Measurements from ENCODE around the gene CCS.
A peak's percentile ranks its signal among the peaks of the same experiment; 100 is the strongest.
"Not testable (repeated sequence)": the region's sequence is repeated elsewhere in the genome, so short reads cannot be mapped to it uniquely, and the experiment has no call there.

The CCS gene

DNA sequence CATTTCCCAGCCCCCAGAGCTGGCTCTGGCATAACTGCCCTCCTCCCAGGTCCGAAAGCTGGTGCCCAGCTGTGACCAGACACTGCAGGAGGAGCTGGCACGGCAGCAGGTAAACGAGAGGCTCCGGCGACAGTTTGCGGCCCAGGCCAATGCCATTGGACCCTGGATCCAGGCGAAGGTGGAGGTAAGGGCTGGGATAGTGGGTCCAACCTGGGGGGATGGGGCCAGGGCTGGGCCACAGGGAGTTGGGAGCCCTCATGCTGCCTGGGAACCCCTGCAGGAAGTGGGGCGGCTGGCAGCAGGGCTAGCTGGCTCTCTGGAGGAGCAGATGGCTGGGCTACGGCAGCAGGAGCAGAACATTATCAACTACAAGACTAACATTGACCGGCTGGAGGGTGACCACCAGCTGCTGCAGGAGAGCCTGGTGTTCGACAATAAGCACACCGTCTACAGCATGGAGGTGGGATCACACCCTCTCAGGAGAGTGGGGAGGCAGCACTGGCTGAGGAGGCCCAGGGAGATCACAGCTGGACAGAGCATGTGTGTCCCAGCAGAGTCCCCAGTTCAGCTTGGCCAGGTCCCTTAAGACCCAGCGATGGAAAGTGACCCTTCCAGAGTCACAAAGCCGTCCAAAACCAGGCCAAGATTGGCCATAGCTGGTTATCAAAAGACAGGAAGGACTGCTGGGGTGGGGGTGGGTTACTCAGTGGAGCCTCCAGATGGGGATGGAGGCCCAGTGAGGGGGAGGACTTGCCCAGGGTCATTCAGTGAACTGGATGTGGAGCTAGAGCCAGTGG, 31.6 kb upstream of the CCS start:
- no peak for DNase-seq (ENCODE audit: low read depth in 2 of 2, low spot score in 1 of 2)

DNA sequence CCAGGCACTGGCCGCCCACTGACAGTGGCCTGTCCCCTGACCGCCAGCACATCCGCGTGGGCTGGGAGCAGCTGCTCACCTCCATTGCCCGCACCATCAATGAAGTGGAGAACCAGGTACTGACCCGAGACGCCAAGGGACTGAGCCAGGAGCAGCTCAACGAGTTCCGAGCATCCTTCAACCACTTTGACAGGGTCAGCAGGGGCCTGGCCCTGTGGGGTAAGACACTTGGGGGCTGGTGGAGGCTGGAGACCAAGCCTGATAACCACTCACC, 31.1 kb upstream of the CCS start:
- no peak for DNase-seq (ENCODE audit: low read depth in 2 of 2, low spot score in 1 of 2)

DNA sequence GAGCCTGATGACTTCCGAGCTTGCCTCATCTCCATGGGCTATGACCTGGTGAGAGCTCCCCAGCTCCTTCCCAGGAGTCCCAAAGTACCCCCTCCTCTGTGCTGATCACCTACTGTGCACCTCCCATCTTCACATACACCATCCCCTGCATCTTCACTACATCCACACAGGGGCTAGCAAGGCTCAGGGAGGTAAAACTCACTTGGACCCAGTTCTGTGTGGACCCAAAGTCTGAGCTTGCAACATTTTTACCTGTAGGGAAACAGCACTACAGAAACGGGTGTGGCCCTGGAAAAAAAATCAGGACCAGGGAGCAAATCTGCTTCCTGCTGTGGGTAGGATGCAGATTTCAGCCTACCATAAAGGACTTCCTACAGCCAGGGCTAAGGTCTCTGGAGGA, 30.7 kb upstream of the CCS start:
- DNase-seq (ENCODE audit: low read depth in 2 of 2, low spot score in 1 of 2) = no peak

DNA sequence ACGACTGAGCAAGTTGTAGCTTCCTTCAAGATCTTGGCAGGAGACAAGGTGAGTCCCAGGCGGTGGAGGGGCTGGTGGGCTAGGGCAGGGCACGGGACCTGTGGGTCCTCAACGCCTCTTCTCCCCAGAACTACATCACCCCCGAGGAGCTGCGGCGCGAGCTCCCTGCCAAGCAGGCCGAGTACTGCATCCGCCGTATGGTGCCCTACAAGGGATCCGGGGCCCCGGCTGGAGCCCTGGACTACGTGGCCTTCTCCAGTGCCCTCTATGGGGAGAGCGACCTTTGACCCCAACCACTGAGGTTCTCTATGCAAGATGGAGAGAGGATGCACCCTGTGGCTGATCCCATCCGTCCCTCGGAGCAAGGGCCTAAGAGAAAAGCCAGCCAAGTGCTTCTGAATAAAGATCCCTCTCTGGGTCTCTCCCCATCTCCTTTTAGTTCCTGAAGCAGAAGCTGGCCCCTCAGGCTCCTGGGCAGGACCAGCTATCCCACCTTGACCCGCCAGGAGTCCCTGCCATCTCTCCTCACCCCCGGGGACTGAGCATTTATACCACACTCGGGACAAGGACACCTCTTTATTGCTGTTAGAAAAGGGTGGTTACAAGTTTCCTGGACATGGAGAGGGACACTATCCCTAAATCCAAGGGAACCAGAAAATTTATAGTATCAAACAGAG, 29.9 kb upstream of the CCS start:
- no peak for DNase-seq (ENCODE audit: low read depth in 2 of 2, low spot score in 1 of 2)

DNA sequence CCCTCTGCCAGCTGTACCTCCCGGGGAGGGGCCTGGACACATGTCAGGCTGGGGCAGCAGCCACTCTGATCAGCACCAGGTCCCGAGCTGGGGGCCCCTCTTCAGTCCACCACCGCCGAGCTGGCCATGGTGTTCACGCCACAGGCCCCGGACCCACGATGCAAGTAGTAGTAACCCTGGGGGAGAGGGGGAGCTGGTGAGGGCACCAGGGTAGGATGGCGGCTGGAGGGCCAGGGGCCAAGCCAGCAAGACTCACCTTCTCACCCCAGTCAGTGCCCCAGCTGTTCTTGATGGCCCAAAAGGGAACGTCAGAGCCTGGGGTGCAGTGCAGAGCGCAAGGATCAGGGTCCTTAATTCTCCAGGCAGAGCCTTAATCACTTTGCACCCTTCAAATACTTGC, 29.2 kb upstream of the CCS start:
- DNase-seq (ENCODE audit: low read depth in 2 of 2, low spot score in 1 of 2) = no peak

DNA sequence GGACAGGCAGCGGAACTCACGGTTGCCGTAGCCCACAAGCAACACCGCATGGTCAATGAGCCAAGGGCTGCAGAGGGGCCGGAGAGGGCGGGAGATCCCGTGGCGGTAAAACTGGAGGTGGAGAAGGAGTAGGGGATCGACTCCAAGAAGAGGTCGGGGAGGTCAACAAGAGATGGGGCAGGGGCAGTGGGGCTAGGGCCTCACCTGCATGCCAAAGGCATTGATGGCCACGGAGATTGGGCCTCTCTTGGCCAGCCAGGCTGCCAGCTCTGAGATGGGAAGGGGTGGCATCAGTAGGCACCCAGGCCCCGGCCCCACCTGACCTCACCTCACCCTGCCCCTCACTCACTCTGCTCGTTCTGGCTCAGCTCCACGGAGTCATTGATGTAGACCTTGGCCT, 28.4 kb upstream of the CCS start:
- DNase-seq (ENCODE audit: low read depth in 2 of 2, low spot score in 1 of 2) = no peak

DNA sequence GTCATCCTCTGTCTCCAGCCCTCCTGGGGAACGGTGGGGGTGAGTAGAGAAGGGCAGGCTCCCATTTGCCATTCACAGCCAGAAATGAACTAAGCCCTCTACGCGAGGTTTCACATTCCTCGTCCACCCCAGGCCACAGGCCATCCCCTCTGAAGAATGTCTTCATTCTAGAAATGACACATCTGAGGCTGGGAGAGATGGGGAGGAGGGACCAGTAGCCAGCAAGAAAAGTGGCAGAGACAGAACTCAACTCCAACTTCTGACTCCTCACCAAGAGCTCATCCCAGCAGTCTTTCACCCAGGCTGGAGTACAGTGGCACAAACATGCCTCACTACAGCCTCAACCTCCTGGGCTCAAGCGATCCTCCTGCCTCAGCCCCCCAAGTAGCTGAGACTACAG, 28.0 kb upstream of the CCS start:
- DNase-seq (ENCODE audit: low read depth in 2 of 2, low spot score in 1 of 2) = no peak

DNA sequence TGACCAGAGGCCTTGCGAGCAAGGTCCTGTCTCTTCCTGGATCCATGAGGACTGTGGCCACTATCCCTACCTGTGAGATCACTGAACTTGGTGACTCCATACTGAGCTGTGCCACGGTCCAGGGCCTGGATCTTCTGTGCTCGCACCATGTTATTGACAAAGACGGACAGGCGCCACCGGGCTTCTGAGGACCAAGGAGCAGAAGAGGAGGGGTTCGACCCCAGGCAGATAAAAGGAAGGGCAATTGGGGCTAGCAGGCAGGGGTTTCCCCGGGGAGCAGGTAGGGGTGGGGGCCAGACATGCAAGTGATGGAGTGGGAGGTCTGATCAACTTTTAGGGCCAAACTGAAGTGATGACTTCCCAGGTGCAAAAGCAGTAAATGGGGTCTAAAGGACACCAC, 26.8 kb upstream of the CCS start:
- no peak for DNase-seq (ENCODE audit: low read depth in 2 of 2, low spot score in 1 of 2)

DNA sequence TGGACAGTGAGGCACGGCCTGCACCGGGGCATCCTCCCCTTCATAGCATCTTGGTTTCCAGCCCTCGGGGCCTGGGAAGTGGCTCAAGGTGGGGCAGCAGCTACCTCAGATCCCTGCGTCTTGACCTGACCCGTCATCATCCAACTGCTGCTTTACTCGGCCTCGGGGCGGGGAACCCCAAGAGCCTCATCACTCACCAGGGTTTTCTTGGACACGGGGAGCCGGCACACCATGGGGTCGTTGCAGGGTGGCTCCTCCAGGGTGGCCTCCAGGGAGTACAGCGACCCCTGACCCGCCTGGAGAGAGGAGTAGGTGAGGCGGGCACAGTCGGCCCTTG, 25.2 kb upstream of the CCS start:
- DNase-seq (ENCODE audit: low read depth in 2 of 2, low spot score in 1 of 2) = no peak

DNA sequence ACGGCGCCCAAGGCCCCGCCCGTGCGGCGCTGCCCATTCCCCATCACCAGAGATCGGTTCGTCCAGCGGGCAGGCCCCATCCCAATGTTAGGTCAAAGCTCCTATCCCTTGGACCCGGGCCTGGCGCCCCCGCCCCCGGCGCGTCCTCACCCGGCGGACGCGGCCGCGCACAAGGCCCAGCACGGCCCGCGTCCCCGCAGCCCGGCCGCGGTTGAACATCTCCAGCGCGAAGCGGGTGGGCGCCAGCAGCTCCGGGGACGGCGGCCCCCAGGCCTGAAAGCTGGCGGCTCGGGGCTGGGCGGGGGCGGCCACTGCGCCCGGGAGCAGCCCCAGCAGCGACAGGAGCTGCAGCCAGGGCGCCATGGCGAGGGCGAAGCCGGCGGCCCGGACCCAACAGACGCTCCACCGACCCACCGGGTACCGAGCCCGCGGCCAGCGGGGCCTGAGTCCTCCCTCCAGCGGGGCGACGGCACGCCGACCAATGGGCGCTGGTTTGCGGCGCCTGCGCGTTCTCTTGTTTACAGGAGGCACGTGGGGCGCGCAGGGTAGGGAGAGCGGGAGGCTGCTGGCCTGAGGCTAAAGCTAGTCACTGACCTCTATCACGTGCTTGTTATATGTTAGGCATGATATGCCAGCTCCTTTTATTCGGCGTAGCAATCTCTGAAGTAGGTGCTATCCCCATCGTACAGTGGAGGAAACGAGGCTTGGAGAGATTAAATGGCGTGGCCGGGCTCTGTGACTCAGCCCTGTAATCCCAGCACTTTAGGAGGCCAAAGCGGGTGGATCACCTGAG, 24.7 kb upstream of the CCS start, which contains the start of gene CTSF:
CTSF (minus strand) TSS at position 483 of the 793 bp plus-strand sequence; CDS start at position 363, 120 bp downstream.
- peak; percentile 41 to 50 for DNase-seq (ENCODE audit: low read depth in 2 of 2, low spot score in 1 of 2)

DNA sequence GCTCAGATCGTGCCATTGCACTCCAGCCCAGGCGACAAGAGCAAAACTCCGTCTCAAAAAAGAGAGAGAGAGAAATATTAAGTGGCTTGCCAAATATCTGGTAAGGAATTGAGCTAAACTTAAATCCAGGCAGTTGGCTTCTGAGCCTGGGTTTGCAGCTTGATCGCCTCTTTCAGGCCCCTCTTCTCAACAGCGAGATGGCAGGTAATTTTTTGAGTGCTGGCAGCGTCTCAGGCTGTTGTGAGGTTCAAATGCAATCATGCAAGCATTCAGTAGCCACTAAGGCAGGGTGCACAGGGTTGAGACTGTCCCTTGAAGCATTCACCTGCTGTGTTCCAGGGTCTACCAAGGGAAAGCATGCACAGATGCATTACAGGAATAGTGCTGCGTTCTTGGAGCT, 23.9 kb upstream of the CCS start:
- no peak for DNase-seq (ENCODE audit: low read depth in 2 of 2, low spot score in 1 of 2)

DNA sequence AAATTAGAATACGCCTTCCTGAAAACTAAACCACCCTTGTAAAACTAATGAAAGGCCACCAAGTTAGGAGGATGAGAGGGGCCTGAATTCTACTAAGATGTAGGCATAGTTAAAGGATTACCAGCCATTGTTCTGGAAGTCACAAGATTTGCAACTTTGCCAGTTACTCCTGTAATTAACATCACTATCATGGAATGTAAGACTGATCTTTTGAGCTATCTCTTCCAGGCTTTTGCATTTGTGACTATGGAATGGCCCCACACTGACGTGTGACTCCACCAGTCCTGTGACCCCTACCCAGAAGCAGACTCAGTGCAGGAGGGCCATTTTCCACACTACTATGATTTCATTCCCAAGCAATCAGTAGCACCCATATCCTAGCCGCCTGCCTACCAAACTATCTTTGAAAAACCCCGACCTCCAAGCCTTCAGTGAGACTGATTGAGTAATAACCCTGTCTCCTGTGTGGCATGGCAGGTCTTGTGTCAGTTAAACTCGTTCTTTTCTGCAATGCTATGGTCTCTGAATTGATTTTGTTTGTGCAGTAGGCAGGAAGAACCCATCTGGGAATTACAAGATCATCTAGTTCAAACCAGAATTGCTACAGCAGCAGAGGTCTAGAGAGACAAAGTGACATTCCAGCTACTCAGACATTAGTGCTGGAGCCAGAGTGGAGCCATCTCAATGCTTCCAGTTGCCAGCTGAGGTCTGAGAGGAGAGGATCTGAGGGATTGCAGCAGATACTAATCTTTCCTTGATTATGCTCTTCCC, 22.7 kb upstream of the CCS start:
- DNase-seq (ENCODE audit: low read depth in 2 of 2, low spot score in 1 of 2) = no peak

DNA sequence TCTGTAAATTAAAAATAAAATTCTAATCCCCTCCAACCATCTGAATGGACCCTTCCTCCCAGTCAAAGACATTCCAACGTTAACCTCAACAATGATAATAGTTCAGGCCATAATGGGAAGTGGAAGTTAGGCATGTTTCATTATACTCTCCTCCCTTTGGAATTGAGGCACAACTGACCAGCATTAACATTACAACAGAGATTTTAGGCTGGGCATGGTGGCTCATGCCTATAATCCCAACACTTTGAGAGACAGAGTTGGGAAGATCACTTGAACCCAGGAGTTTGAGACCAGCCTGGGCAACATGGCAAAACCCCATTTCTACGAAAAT, 22.2 kb upstream of the CCS start:
- no peak for DNase-seq (ENCODE audit: low read depth in 2 of 2, low spot score in 1 of 2)

DNA sequence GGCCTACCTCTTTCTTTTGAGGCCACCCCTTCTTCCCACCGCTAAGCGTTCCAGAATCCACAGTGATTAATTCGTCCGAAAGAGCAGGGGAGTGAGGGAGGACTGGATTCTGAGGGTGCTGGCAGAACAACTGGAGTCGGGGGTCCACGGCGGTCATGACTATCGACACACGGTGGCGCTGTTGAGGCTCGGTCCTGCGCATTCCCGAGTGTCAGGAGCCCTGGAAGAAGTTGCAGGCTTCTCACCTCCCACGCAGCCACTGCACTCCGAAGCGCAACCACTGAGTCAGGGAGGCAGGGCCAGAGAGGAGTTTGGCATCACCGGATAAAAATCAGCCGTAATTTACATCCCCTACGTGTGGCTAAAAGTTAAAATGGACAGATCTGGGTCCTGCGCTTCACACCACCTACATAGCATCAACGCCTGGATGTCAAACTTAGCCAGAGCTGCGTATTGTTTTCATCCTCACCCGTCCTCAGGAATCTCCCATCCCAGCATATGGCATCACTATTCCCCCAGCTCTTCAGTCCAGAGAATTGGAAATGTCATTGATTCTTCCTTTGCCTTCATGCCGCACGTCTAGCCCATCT, 13.9 kb upstream of the CCS start:
- peak; percentile 53 to 68 for DNase-seq (ENCODE audit: low read depth in 2 of 2, low spot score in 1 of 2)

DNA sequence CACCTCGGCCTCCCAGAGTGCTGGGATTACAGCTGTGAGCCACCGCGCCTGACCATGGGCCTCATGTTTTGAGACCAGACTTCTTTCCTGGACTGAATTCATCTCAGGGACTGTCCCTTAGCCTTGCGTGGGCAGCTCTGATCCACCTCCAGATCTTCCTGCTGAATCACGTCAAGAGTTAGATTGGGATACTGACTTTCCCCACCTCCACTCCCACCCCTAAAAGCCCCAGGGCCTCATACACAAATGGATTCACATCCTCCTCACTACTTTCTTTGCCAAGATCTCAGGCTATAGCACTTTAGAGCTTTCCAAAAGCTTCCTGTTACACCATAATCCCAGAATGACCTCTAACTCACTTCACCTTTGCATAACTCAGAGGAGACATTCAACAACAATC, 12.2 kb upstream of the CCS start:
- no peak for DNase-seq (ENCODE audit: low read depth in 2 of 2, low spot score in 1 of 2)

DNA sequence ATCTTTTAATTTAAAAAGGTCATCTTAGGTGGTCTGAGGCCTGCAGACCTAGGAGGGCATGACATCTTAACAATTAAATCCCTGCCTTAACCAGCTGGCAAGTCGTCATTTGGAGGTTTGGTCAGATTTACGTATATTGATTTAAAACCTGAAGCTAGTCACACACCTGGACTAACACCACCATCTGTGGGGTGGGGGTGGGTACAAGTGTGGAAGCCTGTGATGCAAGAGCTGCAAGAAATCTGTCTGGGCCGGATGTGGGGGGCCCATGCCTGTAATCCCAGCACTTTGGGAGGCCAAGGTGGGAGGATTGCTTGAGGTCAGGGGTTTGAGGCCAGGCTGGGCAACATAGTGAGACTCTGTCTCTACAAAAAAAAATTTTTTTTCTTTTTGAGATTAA, 11.7 kb upstream of the CCS start:
- DNase-seq (ENCODE audit: low read depth in 2 of 2, low spot score in 1 of 2) = no peak

DNA sequence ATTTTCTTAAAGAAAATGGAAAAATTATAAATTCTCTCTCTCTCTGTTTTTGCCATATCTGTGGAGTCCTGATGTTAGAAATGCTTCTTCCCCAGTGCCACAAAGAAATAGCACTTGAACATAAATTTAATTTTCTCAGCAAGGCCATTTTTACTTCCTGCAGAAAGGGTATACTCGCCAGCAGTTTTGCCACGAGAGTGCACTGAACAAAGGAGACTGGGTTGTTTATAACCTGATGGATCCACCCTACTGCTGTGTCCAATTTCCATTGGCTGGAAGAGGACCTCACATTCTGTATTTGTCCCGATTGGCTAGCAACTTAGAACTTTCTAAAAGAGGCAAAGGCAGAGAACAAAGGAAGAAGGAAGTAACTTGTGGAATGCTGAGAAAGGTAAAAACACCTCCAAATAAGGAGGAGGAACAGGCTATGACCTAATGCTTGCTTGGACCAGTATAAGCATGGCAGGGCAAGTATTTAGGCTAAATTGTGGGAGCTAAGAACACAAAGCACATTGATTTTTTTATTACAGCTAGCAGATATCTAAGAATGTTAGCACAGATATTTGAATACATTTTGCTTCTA, 10.3 kb upstream of the CCS start:
- not testable (repeated sequence) for DNase-seq (ENCODE audit: low read depth in 2 of 2, low spot score in 1 of 2)

DNA sequence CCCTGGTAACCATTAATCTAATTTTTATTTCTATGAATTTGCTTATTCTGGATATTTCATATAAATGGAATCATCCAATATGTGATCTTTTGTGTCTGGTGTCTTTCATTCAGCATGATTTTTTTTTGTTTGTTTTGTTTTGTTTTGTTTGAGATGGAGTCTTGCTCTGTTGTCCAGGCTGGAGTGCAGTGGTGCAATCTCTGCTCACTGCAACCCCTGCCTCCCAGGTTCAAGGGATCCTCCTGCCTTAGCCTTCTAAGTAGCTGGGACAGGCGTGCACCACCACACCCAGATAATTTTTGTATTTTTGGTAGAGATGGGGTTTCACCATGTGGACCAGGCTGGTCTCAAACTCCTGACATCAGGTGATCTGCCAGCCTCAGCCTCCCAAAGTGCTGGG, 7.5 kb upstream of the CCS start:
- DNase-seq (ENCODE audit: low read depth in 2 of 2, low spot score in 1 of 2) = not testable (repeated sequence)

DNA sequence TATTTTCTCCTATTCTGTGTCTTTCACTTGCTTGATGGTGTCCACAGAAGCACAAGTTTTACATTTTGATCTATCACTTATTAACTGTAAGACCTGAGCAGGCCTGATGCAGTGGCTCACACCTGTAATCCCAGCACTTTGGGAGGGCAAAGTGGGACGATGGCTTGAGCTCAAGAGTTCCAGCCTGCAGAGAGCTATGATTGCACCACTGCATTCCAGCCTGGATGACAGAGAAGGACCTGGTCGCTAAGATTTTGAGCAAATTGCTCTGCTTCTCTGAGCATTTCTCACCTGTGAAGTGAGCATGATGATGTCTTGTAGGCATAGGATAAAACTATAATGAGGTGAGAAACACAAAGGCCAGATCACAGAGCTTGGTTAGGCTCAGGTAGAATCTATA, 6.8 kb upstream of the CCS start:
- no peak for DNase-seq (ENCODE audit: low read depth in 2 of 2, low spot score in 1 of 2)

DNA sequence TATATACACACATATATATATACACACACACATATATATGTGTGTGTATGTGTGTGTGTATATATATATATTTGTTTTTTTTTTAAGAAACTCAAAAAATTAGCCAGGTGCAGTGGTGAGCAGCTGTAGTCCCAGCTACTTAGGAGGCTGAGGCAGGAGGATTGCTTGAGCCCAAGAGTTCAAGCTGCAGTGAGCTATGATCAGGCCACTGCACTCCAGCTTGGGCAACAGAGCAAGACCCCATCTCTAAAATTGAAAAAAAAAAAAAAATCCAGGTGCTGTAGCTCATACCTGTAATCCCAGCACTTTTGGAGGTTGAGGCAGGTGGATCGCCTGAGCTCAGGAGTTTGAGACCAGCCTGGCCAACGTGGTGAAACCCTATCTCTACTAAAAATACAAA, 3.7 kb upstream of the CCS start:
- DNase-seq (ENCODE audit: low read depth in 2 of 2, low spot score in 1 of 2) = not testable (repeated sequence)
